HG03135 (cell line): Measurements from ENCODE around the gene BUD23.
"Not testable (repeated sequence)": the region's sequence is repeated elsewhere in the genome, so short reads cannot be mapped to it uniquely, and the experiment has no call there.

ENCODE experiments used
- ATAC-seq: cut with Tn5 transposase; IDR thresholded peaks from one replicate; pipeline ENCODE4 v1.9.1; 2021; ENCODE audit warnings: mild to moderate bottlenecking, moderate library complexity; ENCODE audit not compliant: unreplicated experiment

BUD23 gene, protein sequence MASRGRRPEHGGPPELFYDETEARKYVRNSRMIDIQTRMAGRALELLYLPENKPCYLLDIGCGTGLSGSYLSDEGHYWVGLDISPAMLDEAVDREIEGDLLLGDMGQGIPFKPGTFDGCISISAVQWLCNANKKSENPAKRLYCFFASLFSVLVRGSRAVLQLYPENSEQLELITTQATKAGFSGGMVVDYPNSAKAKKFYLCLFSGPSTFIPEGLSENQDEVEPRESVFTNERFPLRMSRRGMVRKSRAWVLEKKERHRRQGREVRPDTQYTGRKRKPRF

DNA sequence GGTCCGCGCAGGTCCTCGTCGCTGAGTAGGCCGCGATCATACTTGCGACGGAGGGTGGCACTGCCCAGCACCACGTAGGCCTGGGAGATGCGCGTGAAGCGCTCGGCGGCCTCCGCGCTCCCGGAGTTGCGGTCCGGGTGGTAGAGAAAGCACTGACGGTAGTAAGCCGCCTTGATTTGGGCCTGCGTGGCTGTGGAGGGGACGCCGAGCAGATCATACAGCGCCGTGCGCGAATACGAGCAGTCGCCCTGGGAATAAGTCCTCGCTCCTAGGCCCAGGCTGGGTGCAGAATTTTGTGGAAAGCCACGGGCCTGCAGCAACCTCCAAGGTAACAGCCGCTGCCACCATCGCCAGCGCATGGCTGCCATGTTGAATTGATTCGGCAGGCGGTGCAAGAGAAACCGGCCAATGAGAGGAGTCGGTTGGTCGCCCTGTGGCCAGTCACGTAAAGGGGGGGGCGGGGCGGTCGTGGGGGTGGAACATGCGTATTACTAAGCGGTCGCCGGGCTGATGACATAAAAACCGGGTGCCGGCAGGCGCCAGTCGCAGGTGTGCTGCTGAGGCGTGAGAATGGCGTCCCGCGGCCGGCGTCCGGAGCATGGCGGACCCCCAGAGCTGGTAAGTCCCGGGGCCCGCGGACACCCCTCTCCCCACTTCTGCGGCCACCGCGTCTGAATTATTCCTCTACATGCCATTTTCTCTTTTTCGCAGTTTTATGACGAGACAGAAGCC is at the start of gene BUD23, which contains the start of gene DNAJC30:
TSS of gene BUD23 (plus strand) at position 542 of the 732 bp plus-strand sequence. CDS start at position 571, 29 bp downstream.
TSS of gene DNAJC30 (minus strand) at position 398 of the 732 bp plus-strand sequence. CDS start at position 368, 30 bp downstream.
- ATAC-seq = peak; percentile 83

DNA sequence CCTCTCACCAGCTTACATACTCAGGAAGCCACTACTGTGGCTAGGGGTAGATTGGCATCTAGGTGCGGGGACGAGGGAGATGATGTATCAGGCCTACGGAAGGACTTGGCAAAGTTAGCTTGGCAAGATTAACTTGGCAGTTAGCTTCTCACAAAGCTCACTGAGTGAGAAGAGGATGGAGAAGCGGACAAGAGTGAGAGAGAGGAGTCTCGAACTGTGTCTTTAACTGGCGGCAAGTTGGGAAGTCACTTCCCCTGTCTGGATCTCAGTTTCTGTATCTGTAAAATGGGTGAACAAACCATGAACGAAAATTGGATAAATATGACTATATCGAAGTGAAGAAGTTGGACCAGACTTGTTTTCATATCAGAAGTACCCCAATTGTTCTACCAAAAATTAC is 49.6 kb upstream of the BUD23 start:
- no peak for ATAC-seq

GRCh38 chr7:73635428-73636200 is 47.8 kb upstream of the BUD23 start:
- no peak for ATAC-seq

- no peak for ATAC-seq
Measured at GRCh38 chr7:73638911-73639310, 44.5 kb upstream of the BUD23 start.

DNA sequence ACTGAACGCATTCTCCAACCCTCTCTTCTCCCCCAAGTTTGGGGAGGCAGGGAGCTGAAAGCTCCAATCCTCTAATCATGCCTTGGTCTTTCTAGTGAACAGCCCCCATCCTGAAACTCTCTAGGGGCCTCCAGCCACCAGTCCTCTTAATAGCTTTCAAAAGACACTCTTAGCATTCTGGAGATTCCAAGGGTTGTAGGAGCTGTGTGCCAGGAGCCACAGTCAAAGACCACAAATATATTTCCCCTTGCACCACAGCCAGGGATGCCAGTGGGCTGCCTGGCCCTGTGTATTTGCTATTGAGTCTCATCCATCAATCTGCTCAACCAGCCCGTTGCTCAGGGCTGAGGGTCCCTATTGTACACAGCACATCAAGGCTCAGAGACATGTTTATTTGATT is 40.6 kb upstream of the BUD23 start:
- no peak for ATAC-seq

DNA sequence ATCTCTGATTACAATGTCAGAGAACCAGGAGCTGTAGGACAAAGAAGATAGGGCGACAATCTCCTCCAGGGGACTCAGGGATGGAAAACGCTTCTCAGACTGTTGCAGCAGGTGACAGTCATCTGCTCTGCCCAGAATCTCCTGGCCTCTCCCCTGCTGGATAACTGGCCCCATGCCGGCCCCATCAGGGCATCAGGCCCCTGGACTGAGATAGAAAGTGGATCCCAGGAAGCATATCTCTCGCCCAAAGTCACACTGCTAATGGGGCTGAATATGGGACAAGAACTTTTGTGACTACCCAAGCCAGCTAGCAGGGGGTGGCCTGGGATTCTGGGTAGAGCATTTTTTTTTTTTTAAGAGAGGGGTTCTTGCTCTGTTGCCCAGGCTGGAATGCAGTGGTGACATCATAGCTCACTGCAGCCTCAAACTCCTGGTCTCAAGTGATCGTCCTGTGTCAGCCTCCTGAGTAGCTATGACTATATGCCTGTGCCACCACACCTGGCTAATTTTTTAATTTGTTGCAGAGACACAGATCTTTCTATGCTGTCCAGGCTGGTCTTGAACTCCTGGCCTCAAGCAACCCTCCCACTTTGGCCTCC is 38.6 kb upstream of the BUD23 start:
- no peak for ATAC-seq

GRCh38 chr7:73645643-73646174 is 37.7 kb upstream of the BUD23 start:
- no peak for ATAC-seq

- no peak for ATAC-seq
Measured at GRCh38 chr7:73646785-73647724, 36.3 kb upstream of the BUD23 start.

GRCh38 chr7:73647725-73648592 is 35.4 kb upstream of the BUD23 start:
- no peak for ATAC-seq

- no peak for ATAC-seq
Measured at GRCh38 chr7:73648593-73649332, 34.6 kb upstream of the BUD23 start.

DNA sequence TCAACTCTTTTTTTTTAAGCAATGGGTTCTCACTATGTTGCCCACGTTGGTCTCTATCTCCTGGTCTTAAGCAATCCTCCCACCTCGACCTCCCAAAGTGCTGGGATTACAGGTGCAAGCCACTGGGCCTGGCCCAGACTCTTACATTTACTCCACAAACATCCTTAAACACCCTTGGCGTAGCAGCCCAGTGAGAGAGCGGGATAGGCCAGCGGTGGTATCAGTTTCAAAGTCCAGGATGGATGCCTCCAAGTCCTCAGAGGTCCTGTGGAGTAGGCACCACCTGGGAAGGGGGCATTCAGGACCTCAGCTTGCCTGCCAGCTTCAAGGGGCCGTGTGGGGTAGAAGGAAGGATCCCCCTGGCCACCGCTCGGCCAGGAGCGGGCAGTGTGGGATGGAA is 33.8 kb upstream of the BUD23 start:
- no peak for ATAC-seq

DNA sequence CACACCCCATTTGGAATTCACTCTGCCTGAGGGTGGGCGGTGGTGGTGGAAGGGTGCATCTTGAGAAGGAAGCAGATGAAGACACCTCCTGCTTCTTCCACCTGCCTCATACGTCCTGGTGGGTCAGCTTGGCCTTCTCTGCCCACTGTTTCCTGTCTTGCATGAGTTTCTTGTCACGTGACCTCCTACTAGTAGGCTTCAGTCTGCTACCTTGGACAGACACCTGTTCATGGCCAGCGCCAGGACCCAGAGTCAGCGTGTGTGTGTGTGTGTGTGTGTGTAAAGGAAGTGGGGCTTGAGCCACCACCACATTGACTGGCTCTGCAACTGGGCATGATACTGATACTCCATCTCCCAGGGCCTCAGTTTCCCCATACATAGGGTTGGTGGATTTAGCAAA is 32.9 kb upstream of the BUD23 start:
- ATAC-seq = no peak

GRCh38 chr7:73652541-73652949 is 30.9 kb upstream of the BUD23 start:
- no peak for ATAC-seq

DNA sequence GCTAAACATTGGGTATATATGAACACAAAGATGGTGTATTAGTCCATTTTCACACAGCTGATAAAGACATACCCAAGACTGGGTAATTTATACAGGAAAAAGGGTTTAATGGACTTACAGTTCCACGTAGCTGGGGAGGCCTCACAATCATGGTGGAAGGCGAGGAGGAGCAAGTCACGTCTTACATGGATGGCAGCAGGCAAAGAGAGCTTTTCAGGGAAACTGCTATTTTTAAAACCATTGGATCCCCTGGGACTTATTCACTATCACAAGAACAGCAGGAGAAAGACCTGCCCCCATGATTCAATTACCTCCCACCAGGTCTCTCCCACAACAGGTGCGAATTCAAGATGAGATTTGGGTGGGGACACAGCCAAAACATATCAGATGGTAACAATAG is 28.1 kb upstream of the BUD23 start:
- ATAC-seq = not testable (repeated sequence)

DNA sequence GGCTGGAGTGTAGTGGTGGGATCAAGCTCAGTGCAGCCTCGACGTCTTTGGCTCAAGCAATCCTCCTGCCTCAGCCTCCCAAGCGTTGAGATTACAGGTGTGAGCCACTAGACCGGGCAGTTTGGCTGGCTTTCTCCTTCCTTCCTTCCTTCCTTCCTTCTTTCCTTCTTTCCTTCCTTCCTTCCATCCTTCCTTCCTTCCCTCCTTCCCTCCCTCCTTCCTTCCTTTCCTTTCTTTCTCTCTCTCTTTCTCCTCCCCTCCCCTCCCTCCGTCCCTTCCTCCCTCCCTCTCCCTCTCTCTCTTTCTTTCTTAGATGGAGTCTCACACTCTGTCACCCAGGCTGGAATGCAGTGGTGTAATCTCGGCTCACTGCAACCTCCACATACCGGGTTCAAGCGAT is 23.4 kb upstream of the BUD23 start:
- ATAC-seq = no peak

DNA sequence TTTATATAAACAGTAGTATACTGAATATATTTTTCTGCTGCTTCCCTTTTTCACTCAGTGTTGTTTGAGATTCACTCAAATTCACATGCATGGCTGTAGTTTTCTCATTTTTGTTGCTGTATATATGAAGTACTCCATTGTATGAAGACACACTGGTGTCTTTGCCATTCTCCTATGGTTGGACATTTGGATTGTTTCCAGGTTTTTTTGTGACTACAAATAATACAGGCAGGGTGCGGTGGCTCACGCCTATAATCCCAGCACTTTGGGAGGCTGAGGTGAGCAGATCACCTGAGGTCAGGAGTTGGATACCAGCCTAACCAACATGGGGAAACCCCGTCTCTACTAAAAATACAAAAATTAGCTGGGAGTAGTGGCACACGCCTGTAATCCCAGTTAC is 22.8 kb upstream of the BUD23 start:
- not testable (repeated sequence) for ATAC-seq

- ATAC-seq = no peak
Measured at GRCh38 chr7:73663033-73663432, 20.4 kb upstream of the BUD23 start.
